ENCODE data around the gene SEMA6B.

SEMA6B gene

GRCh38 chr19:4597975-4598671, 38.6 kb upstream of the SEMA6B start (continued):
- TF ChIP-seq ZNF645 (tag by site-specific recombination; IDR thresholded peaks at IDR 0.05) (no peak), ZNF302 (tag by site-specific recombination; IDR thresholded peaks at IDR 0.05; ENCODE audit: low read depth) (no peak), ZNF530 (tag by site-specific recombination; IDR thresholded peaks at IDR 0.05; ENCODE audit: low read depth) (no peak), ZNF423 (tag by site-specific recombination; IDR thresholded peaks at IDR 0.05) (no peak), ZSCAN16 (tag by site-specific recombination; IDR thresholded peaks at IDR 0.05) (no peak), ZBTB10 (tag by site-specific recombination; IDR thresholded peaks at IDR 0.05) (0 out of 2 replicates have a peak, but pooled peaks have one; percentile 33), TRIM28 (IDR thresholded peaks at IDR 0.05; ENCODE audit: borderline replicate concordance, low read length) (no peak), ZNF704 (tag by site-specific recombination; IDR thresholded peaks at IDR 0.05) (no peak), ZNF513 (tag by site-specific recombination; IDR thresholded peaks at IDR 0.05) (no peak), ZNF701 (tag by site-specific recombination; IDR thresholded peaks at IDR 0.05) (no peak), ZNF16 (tag by site-specific recombination; IDR thresholded peaks at IDR 0.05; ENCODE audit: low read depth) (no peak), ZNF596 (tag by site-specific recombination; IDR thresholded peaks at IDR 0.05) (no peak), ZNF785 (tag by site-specific recombination; IDR thresholded peaks at IDR 0.05) (no peak)

GRCh38 chr19:4597278-4597974, 37.9 kb upstream of the SEMA6B start:
- Histone ChIP-seq H3K27ac (ENCODE audit: extremely low read depth, low read depth, low read length) (no peak overlapping the region), H3K4me3 (ENCODE audit: low read depth, low read length) (no peak overlapping the region; the same call in 1 of the 2 replicates), H3K4me1 (ENCODE audit: control insufficient read depth, insufficient read depth, low read length) (0 out of 2 replicates have a peak, but pooled peaks cover 3% of the 10 kb centered on the region), H3K9me3 (ENCODE audit: control insufficient read depth, insufficient read depth, low read depth, low read length) (no peaks in the 10 kb centered on the region), H3K36me3 (ENCODE audit: control insufficient read depth in 2 of 2, insufficient read depth in 1 of 2, low read length in 2 of 2) (no peaks in the 10 kb centered on the region)
- CTCF ChIA-PET: interaction anchor here (0.7 to 1.6 kb wide), 3 partner anchors 10 to 23 kb away, joined by 3 to 6 read pairs (median 5); no protein-coding TSS in a partner anchor
- POLR2A ChIA-PET: interaction anchor here (0.6 to 1.2 kb wide), 7 partner anchors 9 to 396 kb away, joined by 3 to 6 read pairs (median 3); no protein-coding TSS in a partner anchor
- TF ChIP-seq SETDB1 (IDR thresholded peaks at IDR 0.05; ENCODE audit: insufficient read length, low read length): no peak
- TF ChIP-seq ZNF335 (tag by site-specific recombination; conservative IDR thresholded peaks at IDR 0.05): peak; percentile 76
- no peak for TF ChIP-seq ZNF121 (tag by site-specific recombination; IDR thresholded peaks at IDR 0.05)
- TF ChIP-seq ZNF138 (tag by site-specific recombination; IDR thresholded peaks at IDR 0.05; ENCODE audit: borderline replicate concordance): no peak
- peak; percentile 56 for TF ChIP-seq ZBTB8A (tag by site-specific recombination; IDR thresholded peaks at IDR 0.05)
- TF ChIP-seq KLF16 (tag by site-specific recombination; IDR thresholded peaks at IDR 0.05): no peak
- no peak for TF ChIP-seq ZNF555 (tag by site-specific recombination; conservative IDR thresholded peaks at IDR 0.05)
- no peak for TF ChIP-seq TCF7L2 (IDR thresholded peaks at IDR 0.05; ENCODE audit: borderline replicate concordance, low read depth, low read length)
- peak; percentile 58; the same call in 1 of the 2 replicates for TF ChIP-seq ZNF366 (tag by site-specific recombination; conservative IDR thresholded peaks at IDR 0.05)
- TF ChIP-seq BCL6B (tag by site-specific recombination; IDR thresholded peaks at IDR 0.05): no peak
- no peak for TF ChIP-seq ZNF843 (tag by site-specific recombination; IDR thresholded peaks at IDR 0.05)
- no peak for TF ChIP-seq ZNF626 (tag by site-specific recombination; IDR thresholded peaks at IDR 0.05)
- TF ChIP-seq ZBTB44 (tag by site-specific recombination; IDR thresholded peaks at IDR 0.05): no peak
- TF ChIP-seq FEZF1 (tag by site-specific recombination; IDR thresholded peaks at IDR 0.05): no peak

All from HEK293 (cell line).